Measurements from ENCODE around the gene BECN2. TPM values are rescaled to one million over a fixed set of nuclear protein-coding genes. Genes with fewer than 3 reads are reported as not detected.

BECN2 gene
- polyA plus RNA-seq, 1 of the 3 experiments (the other 2 are of a cell fraction): not detected

DNA sequence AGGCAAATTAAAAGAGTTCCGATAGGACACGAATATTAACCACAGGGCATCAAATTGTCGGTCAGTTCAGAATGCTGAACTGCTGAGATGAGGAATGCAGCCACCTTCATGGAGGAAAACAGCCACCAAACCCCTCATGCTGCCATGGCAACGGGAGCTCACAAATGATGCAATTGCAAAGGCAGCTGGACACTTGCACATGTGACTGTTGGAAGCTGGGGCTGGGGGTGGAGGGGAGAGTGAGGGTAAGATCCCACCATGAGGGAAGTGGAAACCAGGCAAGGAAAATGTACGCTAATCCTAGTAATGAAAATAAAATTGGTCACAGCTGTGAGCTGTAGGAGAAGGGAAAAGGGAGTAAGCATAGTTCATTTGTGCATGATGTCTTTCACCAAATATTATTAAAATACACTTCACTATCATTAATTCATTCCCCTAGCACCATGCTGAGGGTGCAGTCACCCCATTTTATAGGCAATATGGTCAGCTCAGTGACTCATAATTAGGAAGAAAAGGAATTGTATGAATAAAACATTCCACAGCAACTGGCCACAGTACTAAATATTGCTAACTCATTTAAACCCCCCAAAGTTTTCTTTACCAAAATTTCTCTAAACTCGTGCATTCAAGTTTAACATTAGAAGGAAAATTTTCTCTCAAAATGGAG, 15.3 kb downstream of the BECN2 start:
- CTCF ChIA-PET: interaction anchor here (0.7 to 3.0 kb wide), 6 partner anchors 13 to 77 kb away, joined by 3 to 20 read pairs (median 3); no protein-coding TSS in a partner anchor
- Histone ChIP-seq H3K4me2 (no peak overlapping the region), H3K79me2 (ENCODE audit: insufficient read depth) (no peaks in the 10 kb centered on the region)

More for the DNA sequence above, 15.3 kb downstream of the BECN2 start:
- POLR2A ChIA-PET: no interaction called here
- Histone ChIP-seq H3K9me3 (no peaks in the 10 kb centered on the region), H3K4me1 (ENCODE audit: control insufficient read depth in 1 of 2, insufficient read depth in 2 of 2, low read depth in 1 of 2, low read length in 1 of 2) (peaks cover 5% of the 10 kb centered on the region in 2 experiments; a peak in 1 of 4 replicates), H3K9me2 (no peaks in the 10 kb centered on the region), H3F3A (replicated peaks; ENCODE audit: insufficient read depth) (no peaks in the 10 kb centered on the region), H3K9ac (no peak overlapping the region), H4K20me1 (ENCODE audit: insufficient read depth) (no peaks in the 10 kb centered on the region), H3K27me3 (ENCODE audit: insufficient read depth) (no peaks in the 10 kb centered on the region), H3K4me3 (ENCODE audit: low read depth in 2 of 2, low read length in 1 of 2) (no peak overlapping the region), H3K36me3 (replicated peaks in 1 of 2; ENCODE audit: control insufficient read depth in 1 of 2, insufficient read depth in 2 of 2, low read length in 1 of 2) (no peaks in the 10 kb centered on the region), H3K27ac (ENCODE audit: low read depth in 2 of 2, low read length in 1 of 2) (no peak overlapping the region), H2AFZ (ENCODE audit: low read depth) (no peak overlapping the region)
- 66% methylated on average over 6 of the region's 6 CpGs for WGBS (ENCODE audit: low lambda C conversion rate)
- TF ChIP-seq, protein P1, sequence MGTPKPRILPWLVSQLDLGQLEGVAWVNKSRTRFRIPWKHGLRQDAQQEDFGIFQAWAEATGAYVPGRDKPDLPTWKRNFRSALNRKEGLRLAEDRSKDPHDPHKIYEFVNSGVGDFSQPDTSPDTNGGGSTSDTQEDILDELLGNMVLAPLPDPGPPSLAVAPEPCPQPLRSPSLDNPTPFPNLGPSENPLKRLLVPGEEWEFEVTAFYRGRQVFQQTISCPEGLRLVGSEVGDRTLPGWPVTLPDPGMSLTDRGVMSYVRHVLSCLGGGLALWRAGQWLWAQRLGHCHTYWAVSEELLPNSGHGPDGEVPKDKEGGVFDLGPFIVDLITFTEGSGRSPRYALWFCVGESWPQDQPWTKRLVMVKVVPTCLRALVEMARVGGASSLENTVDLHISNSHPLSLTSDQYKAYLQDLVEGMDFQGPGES (IDR thresholded peaks at IDR 0.05; ENCODE audit: low read depth, low read length): no peak
- TF ChIP-seq RFX5 (IDR thresholded peaks at IDR 0.05; ENCODE audit: low read length): no peak
- no peak for TF ChIP-seq ELF1 (IDR thresholded peaks at IDR 0.05)
- TF ChIP-seq SIN3A (IDR thresholded peaks at IDR 0.05; ENCODE audit: borderline replicate concordance, low read depth, low read length): no peak
- no peak for TF ChIP-seq POLR2AphosphoS5 (IDR thresholded peaks at IDR 0.05; ENCODE audit: low read depth, low read length)
- TF ChIP-seq, protein P2, sequence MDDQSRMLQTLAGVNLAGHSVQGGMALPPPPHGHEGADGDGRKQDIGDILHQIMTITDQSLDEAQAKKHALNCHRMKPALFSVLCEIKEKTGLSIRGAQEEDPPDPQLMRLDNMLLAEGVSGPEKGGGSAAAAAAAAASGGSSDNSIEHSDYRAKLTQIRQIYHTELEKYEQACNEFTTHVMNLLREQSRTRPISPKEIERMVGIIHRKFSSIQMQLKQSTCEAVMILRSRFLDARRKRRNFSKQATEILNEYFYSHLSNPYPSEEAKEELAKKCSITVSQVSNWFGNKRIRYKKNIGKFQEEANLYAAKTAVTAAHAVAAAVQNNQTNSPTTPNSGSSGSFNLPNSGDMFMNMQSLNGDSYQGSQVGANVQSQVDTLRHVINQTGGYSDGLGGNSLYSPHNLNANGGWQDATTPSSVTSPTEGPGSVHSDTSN (IDR thresholded peaks at IDR 0.05): no peak
- TF ChIP-seq FOXM1 (IDR thresholded peaks at IDR 0.05; ENCODE audit: low read depth): no peak
- TF ChIP-seq, protein P3, sequence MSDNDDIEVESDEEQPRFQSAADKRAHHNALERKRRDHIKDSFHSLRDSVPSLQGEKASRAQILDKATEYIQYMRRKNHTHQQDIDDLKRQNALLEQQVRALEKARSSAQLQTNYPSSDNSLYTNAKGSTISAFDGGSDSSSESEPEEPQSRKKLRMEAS (IDR thresholded peaks at IDR 0.05; ENCODE audit: low read depth): no peak
- TF ChIP-seq NRF1 (IDR thresholded peaks at IDR 0.05; ENCODE audit: low read depth, low read length): no peak
- TF ChIP-seq, protein P4, sequence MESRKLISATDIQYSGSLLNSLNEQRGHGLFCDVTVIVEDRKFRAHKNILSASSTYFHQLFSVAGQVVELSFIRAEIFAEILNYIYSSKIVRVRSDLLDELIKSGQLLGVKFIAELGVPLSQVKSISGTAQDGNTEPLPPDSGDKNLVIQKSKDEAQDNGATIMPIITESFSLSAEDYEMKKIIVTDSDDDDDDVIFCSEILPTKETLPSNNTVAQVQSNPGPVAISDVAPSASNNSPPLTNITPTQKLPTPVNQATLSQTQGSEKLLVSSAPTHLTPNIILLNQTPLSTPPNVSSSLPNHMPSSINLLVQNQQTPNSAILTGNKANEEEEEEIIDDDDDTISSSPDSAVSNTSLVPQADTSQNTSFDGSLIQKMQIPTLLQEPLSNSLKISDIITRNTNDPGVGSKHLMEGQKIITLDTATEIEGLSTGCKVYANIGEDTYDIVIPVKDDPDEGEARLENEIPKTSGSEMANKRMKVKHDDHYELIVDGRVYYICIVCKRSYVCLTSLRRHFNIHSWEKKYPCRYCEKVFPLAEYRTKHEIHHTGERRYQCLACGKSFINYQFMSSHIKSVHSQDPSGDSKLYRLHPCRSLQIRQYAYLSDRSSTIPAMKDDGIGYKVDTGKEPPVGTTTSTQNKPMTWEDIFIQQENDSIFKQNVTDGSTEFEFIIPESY (IDR thresholded peaks at IDR 0.05; ENCODE audit: borderline replicate concordance, low read depth): no peak
- TF ChIP-seq, protein P5, sequence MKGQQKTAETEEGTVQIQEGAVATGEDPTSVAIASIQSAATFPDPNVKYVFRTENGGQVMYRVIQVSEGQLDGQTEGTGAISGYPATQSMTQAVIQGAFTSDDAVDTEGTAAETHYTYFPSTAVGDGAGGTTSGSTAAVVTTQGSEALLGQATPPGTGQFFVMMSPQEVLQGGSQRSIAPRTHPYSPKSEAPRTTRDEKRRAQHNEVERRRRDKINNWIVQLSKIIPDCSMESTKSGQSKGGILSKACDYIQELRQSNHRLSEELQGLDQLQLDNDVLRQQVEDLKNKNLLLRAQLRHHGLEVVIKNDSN (IDR thresholded peaks at IDR 0.05; ENCODE audit: borderline replicate concordance, low read depth): no peak
- no peak for TF ChIP-seq MXI1 (IDR thresholded peaks at IDR 0.05; ENCODE audit: low read depth, low read length)
- TF ChIP-seq EZH2phosphoT487 (IDR thresholded peaks at IDR 0.05; ENCODE audit: borderline replicate concordance, low read depth): no peak
- no peak for TF ChIP-seq FOXJ3 (CRISPR knock-in tag; IDR thresholded peaks at IDR 0.05)
- no peak for TF ChIP-seq MEF2A (IDR thresholded peaks at IDR 0.05; ENCODE audit: borderline replicate concordance, low read depth)
- TF ChIP-seq JUND (IDR thresholded peaks at IDR 0.05): no peak
- TF ChIP-seq RAD21 (IDR thresholded peaks at IDR 0.05; ENCODE audit: low read length): no peak
- TF ChIP-seq NFIC (IDR thresholded peaks at IDR 0.05; ENCODE audit: borderline replicate concordance): no peak
- no peak for TF ChIP-seq TAF1 (IDR thresholded peaks at IDR 0.05; ENCODE audit: borderline replicate concordance, low read depth, low read length)
- peak; percentile 64 for DNase-seq
